Neural cell (in vitro differentiated cells): Measurements from ENCODE around the gene CELA3A.

Experiments used
- CTCF ChIP-seq: fragments of 450-650 bp; IDR thresholded peaks from 2 replicates; pipeline ENCODE4 v1.5.1; 2014; ENCODE audit warnings: antibody characterized with exemption, mild to moderate bottlenecking, moderate library complexity; ENCODE audit not compliant: poor library complexity, severe bottlenecking
- EP300 ChIP-seq: fragments of 450-650 bp; conservative IDR thresholded peaks from 2 replicates; pipeline ENCODE4 v1.6.1; 2014; ENCODE audit warnings: antibody characterized with exemption, mild to moderate bottlenecking, moderate library complexity; ENCODE audit not compliant: poor library complexity, severe bottlenecking
- EZH2 ChIP-seq: fragments of 200-600, 300-800 bp; shearing (Covaris generic), sonication (generic); IDR thresholded peaks from 2 replicates; pipeline ENCODE4 v1.6.1; 2014; ENCODE audit warnings: antibody characterized with exemption, low read length, borderline replicate concordance, mild to moderate bottlenecking; ENCODE audit not compliant: insufficient read depth, poor library complexity, severe bottlenecking

DNA sequence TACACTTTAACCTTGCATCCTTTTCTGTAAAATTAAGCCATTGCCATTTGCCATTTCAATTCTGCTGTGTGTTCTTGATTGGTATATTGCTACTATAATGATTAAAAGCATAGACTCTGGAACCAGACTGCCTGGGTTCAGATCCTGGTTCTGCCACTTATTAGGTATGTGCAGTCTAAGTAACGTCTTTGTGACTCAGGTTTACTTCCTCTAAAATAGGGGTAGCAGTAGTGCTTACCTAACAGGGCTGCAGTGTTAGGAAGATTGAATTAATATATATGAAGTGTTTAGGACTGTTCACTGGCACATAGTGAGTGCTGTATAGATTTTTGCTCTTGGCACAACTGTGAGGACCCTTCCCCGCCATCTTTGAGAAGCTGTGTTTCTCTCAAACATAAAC, 55.5 kb downstream of the CELA3A start:
- TF ChIP-seq CTCF, result no peak
- TF ChIP-seq EZH2, result no peak
- TF ChIP-seq EP300, result no peak
